K562 (cell line): ENCODE data around the gene NFAM1. TPM values are rescaled to one million over a fixed set of nuclear protein-coding genes. Genes with fewer than 3 reads are reported as not detected.

ENCODE experiments used
- ATAC-seq: fragments of 200-7000 bp; cut with Tn5 transposase; 3 replicates; pipeline ENCODE4 v1.9.1; 2020; ENCODE audit warnings: moderate library complexity
- BruUV-seq: library from RNA; stranded (reverse); fragments of 400-500 nt; replicated peaks from 2 replicates; lab custom pipeline; 2021; lab: Mats Ljungman, UMichigan
- CTCF ChIA-PET: fragments of 300-600 bp; formaldehyde crosslinking; extraction: SDS; loops from one replicate; lab custom pipeline; 2021; ENCODE audit warnings: low intra/inter-chr PET ratio; lab: Yijun Ruan, JAX
- POLR2A ChIA-PET: fragments of 300-600, 350-650 bp; sonication (Branson Sonifier 250); formaldehyde crosslinking; extraction: SDS; loops from one replicate; lab custom pipeline; 2021; ENCODE audit warnings: antibody characterized with exemption, inconsistent platforms; lab: Yijun Ruan, JAX
- DNase-seq, 4 experiments: peaks; one replicate each; pipeline versions ENCODE4 v3.0.0 to v3.0.0-alpha.2; 2011 to 2018; ENCODE audit warnings: low spot score in 3 of 4, mixed read lengths in 3 of 4; ENCODE audit errors: extremely low read depth in 1 of 4
- FAIRE-seq: peaks from 2 replicates; lab custom pipeline; 2011; peaks lifted over from hg19 to GRCh38; lab: Jason Lieb, UNC
- H2AFZ ChIP-seq: 2 replicates; pipeline ENCODE4 v1.6.0; 2011; ENCODE audit warnings: low read depth, low read length, control low read depth, inconsistent platforms
- H3K27ac ChIP-seq: fragments of 200-600 bp; 3 replicates; pipeline ENCODE4 v1.8.0; 2011; ENCODE audit warnings: low read depth, mild to moderate bottlenecking, control low read depth, inconsistent platforms, low read length, moderate library complexity, mixed read lengths; ENCODE audit errors: extremely low read depth
- H3K27me3 ChIP-seq, 2 experiments: fragments of 300-600 bp in 1 of 2; 2 replicates in 1 of 2; 3 replicates in 1 of 2; pipeline versions ENCODE4 v1.6.0 to v1.8.0; 2011; ENCODE audit warnings: inconsistent platforms in 2 of 2, low read length in 2 of 2, mild to moderate bottlenecking in 1 of 2, mixed read lengths in 1 of 2, moderate library complexity in 1 of 2; ENCODE audit not compliant: control insufficient read depth in 2 of 2, insufficient read depth in 2 of 2
- H3K36me3 ChIP-seq: fragments of 300-600 bp; 3 replicates; pipeline ENCODE4 v1.8.0; 2011; ENCODE audit warnings: mild to moderate bottlenecking, low read length, inconsistent platforms; ENCODE audit not compliant: control insufficient read depth, insufficient read depth
- H3K4me1 ChIP-seq, 2 experiments: fragments of 200-600 bp in 1 of 2; replicated peaks in 1 of 2; 2 replicates in 1 of 2; 3 replicates in 1 of 2; pipeline versions ENCODE4 v1.5.1 to v1.8.0; 2011; ENCODE audit warnings: inconsistent platforms in 2 of 2, low read length in 2 of 2, mild to moderate bottlenecking in 1 of 2, mixed read lengths in 1 of 2, moderate library complexity in 1 of 2; ENCODE audit not compliant: control insufficient read depth in 2 of 2, insufficient read depth in 2 of 2
- H3K4me2 ChIP-seq: 2 replicates; pipeline ENCODE4 v1.6.1; 2011; ENCODE audit warnings: low read length, control low read depth, inconsistent platforms, mixed read lengths; ENCODE audit not compliant: insufficient read depth
- H3K4me3 ChIP-seq: fragments of 200-600 bp; sonication (generic), shearing (Covaris generic); 2 replicates; pipeline ENCODE4 v1.5.1; 2016; ENCODE audit warnings: control low read depth, inconsistent platforms
- H3K79me2 ChIP-seq: fragments of 200-600 bp; 3 replicates; pipeline ENCODE4 v1.8.0; 2011; ENCODE audit warnings: low read length, inconsistent platforms; ENCODE audit not compliant: control insufficient read depth, insufficient read depth
- H3K9ac ChIP-seq, 2 experiments: 2 replicates each; pipeline versions ENCODE4 v1.6.0 to v1.6.1; 2011; ENCODE audit warnings: low read depth in 2 of 2, low read length in 2 of 2, control low read depth in 1 of 2, inconsistent platforms in 1 of 2, mild to moderate bottlenecking in 1 of 2, mixed read lengths in 1 of 2; ENCODE audit not compliant: insufficient read depth in 1 of 2
- H3K9me1 ChIP-seq: one replicate; pipeline ENCODE4 v1.6.0; 2011; ENCODE audit warnings: inconsistent platforms, mild to moderate bottlenecking, low read length, moderate library complexity; ENCODE audit not compliant: control insufficient read depth, insufficient read depth
- H3K9me3 ChIP-seq: replicated peaks from 2 replicates; pipeline ENCODE4 v1.5.1; 2011; ENCODE audit warnings: low read depth, low read length, inconsistent platforms; ENCODE audit not compliant: control insufficient read depth, insufficient read depth
- H4K20me1 ChIP-seq: replicated peaks from 2 replicates; pipeline ENCODE4 v1.6.1; 2011; ENCODE audit warnings: low read length, inconsistent platforms, mixed read lengths; ENCODE audit not compliant: control insufficient read depth, insufficient read depth
- CEBPG ChIP-seq, 3 experiments: fragments of 200-800 bp in 1 of 3; sonication (Bioruptor generic) in 1 of 3; sonication (generic) in 1 of 3; formaldehyde crosslinking in 1 of 3; IDR thresholded peaks in 2 of 3; conservative IDR thresholded peaks in 1 of 3; 2 replicates each; pipeline versions ENCODE4 v1.6.1 to v1.8.0; 2016 to 2022; ENCODE audit warnings: missing compliant biosample characterization in 2 of 3, missing genetic modification characterization in 2 of 3, mild to moderate bottlenecking in 1 of 3, missing genetic modification reagents in 1 of 3
- WGBS: fragments of 100-300 bp; shearing (Covaris generic); methylation state at CpG from one replicate; pipeline ENCODE4 v1.1.6; 2016; ENCODE audit warnings: low coverage, mixed read lengths; ENCODE audit not compliant: insufficient coverage; ENCODE audit errors: missing lambda C conversion rate; 5-methylcytosine and 5-hydroxymethylcytosine counted together
- in situ Hi-C: fragments of 300-500 bp; cut with MboI; formaldehyde crosslinking; loops from 4 replicates; pipeline ENCODE4 v1.15.0; 2018; ENCODE audit warnings: inconsistent platforms, mixed read lengths
- intact Hi-C: fragments of 100-400 bp; cut with micrococcal nuclease; formaldehyde crosslinking; loops from 2 replicates; pipeline ENCODE4 v1.14.2; 2022
- polyA plus RNA-seq, 8 experiments: library from polyadenylated mRNA; depleted of rRNA in 4 of 8; stranded (reverse) in 5 of 8; unstranded in 3 of 8; fragments of >200 nt; fragmentation: Nextera tagmentation in 2 of 8; fragmentation: Illumina TruSeq in 1 of 8; extraction: Ambion mirVana in 2 of 8; extraction: Trizol in 1 of 8; gene quantifications; 2 replicates each; pipeline versions ENCODE4 v1.2.1 to v1.2.3, GENCODE V29; 2011 to 2014; ENCODE audit warnings: inconsistent platforms in 1 of 8, missing spikeins in 1 of 8
- total RNA-seq, 7 experiments: library from RNA; depleted of rRNA in 6 of 7; stranded (reverse); fragments of >200 nt in 6 of 7; fragmentation: Illumina TruSeq in 2 of 7; extraction: Trizol in 2 of 7; gene quantifications; 2 replicates each; pipeline versions ENCODE4 v1.2.1 to v1.2.3, GENCODE V29; 2011 to 2021; ENCODE audit warnings: low replicate concordance in 1 of 7
- TF ChIP-seq, protein P1 (sequence below), 3 experiments: IDR thresholded peaks in 2 of 3; conservative IDR thresholded peaks in 1 of 3; 2 replicates each; pipeline ENCODE4 v1.5.1; 2011 to 2012; ENCODE audit warnings: low read length in 3 of 3, mild to moderate bottlenecking in 3 of 3, control low read depth in 2 of 3, improper control_type of control experiment in 1 of 3, inconsistent platforms in 1 of 3, low read depth in 1 of 3, mixed read lengths in 1 of 3, moderate library complexity in 1 of 3; ENCODE audit not compliant: insufficient read depth in 2 of 3

The NFAM1 gene
- total and polyA plus RNA-seq, 9 of the 15 experiments (the other 6 are each of a cell fraction or from before 2014, with no cell fraction given): 0.01 to 0.18 (median 0.03) TPM; not detected in 5

GRCh38 chr22:42347281-42347824, 84.8 kb downstream of the NFAM1 start:
- ChIA-PET CTCF (no interaction called here), POLR2A (interaction anchor here (0.7 to 1.3 kb wide), 2 partner anchors 8 to 13 kb away, joined by 3 read pairs; no protein-coding TSS in a partner anchor)

More at GRCh38 chr22:42347281-42347824, 84.8 kb downstream of the NFAM1 start:
- H3K27ac ChIP-seq: no peak overlapping the region
- no peaks in the 10 kb centered on the region for H3K9me1 ChIP-seq
- H3K4me2 ChIP-seq: no peak overlapping the region
- peaks cover 0 to 23% of the 10 kb centered on the region in 2 experiments; a peak in 2 of 5 replicates for H3K4me1 ChIP-seq
- no peaks in the 10 kb centered on the region for H4K20me1 ChIP-seq
- no peaks in the 10 kb centered on the region for H3K9me3 ChIP-seq
- H3K36me3 ChIP-seq: no peaks in the 10 kb centered on the region
- in situ Hi-C loops: no loop called here
- DNase-seq: no peak
- TF ChIP-seq, protein P1, sequence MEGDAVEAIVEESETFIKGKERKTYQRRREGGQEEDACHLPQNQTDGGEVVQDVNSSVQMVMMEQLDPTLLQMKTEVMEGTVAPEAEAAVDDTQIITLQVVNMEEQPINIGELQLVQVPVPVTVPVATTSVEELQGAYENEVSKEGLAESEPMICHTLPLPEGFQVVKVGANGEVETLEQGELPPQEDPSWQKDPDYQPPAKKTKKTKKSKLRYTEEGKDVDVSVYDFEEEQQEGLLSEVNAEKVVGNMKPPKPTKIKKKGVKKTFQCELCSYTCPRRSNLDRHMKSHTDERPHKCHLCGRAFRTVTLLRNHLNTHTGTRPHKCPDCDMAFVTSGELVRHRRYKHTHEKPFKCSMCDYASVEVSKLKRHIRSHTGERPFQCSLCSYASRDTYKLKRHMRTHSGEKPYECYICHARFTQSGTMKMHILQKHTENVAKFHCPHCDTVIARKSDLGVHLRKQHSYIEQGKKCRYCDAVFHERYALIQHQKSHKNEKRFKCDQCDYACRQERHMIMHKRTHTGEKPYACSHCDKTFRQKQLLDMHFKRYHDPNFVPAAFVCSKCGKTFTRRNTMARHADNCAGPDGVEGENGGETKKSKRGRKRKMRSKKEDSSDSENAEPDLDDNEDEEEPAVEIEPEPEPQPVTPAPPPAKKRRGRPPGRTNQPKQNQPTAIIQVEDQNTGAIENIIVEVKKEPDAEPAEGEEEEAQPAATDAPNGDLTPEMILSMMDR (IDR thresholded peaks at IDR 0.05 in 2 of 3, conservative IDR thresholded peaks at IDR 0.05 in 1 of 3; ENCODE audit: insufficient read depth in 2 of 3, low read depth in 1 of 3, low read length in 3 of 3): no peak
- TF ChIP-seq CEBPG (CRISPR knock-in tag; IDR thresholded peaks at IDR 0.05): no peak
- TF ChIP-seq CEBPG (tag; conservative IDR thresholded peaks at IDR 0.05 in 1 of 2, IDR thresholded peaks at IDR 0.05 in 1 of 2): no peak
- peak overlapping the region in 1 of 2 experiments; percentile 35; a peak in 1 of 4 replicates for H3K9ac ChIP-seq
- no peak overlapping the region for H2AFZ ChIP-seq
- no peak for ATAC-seq
- peaks cover 0 to 8% of the 10 kb centered on the region in 2 experiments; a peak in 3 of 5 replicates for H3K27me3 ChIP-seq
- H3K79me2 ChIP-seq: no peaks in the 10 kb centered on the region
- intact Hi-C loops: no loop called here
- FAIRE-seq: no peak
- H3K4me3 ChIP-seq: no peak overlapping the region
- no TSS peak for BruUV-seq
- WGBS: 7% methylated on average over 10 of the region's 27 CpGs
